ENCODE measurements around the gene RNF20. TPM values are rescaled to one million over a fixed set of nuclear protein-coding genes. Genes with fewer than 3 reads are reported as not detected.
A peak's percentile ranks its signal among the peaks of the same experiment; 100 is the strongest.

The RNF20 gene
- total RNA-seq, 6 donors from 2014 or later: 12.2 to 45.6 (median 29.6) TPM

- WGBS, 2 donors: 22 to 26% methylated on average over 11 of the region's 11 CpGs
- TF ChIP-seq POLR2A (IDR thresholded peaks at IDR 0.05): no peak
- peak in 5 of 6 experiments; percentile 20 to 47 (median 30) for TF ChIP-seq CTCF (IDR thresholded peaks at IDR 0.05)
- ATAC-seq (ENCODE audit: low FRiP score in 2 of 2): peak in 1 of 2 donors; percentile 73
- DNase-seq: no peak
- Histone ChIP-seq H3K4me1 (peaks cover 0 to 4% (median 0%) of the 10 kb centered on the region in 4 donors), H3K27ac (no peak overlapping the region), H3K27me3 (no peaks in the 10 kb centered on the region), H3K4me3 (no peak overlapping the region), H3K9me3 (no peaks in the 10 kb centered on the region), H3K36me3 (no peaks in the 10 kb centered on the region)
Observed at GRCh38 chr9:101601904-101602765, 68.5 kb downstream of the RNF20 start.

- H3K4me1 ChIP-seq: peaks cover 0 to 4% (median 0%) of the 10 kb centered on the region in 4 donors
- TF ChIP-seq POLR2A (IDR thresholded peaks at IDR 0.05): no peak
- TF ChIP-seq EP300 (IDR thresholded peaks at IDR 0.05): no peak
- TF ChIP-seq CTCF (IDR thresholded peaks at IDR 0.05): no peak
- no peak for TF ChIP-seq POLR2AphosphoS5 (IDR thresholded peaks at IDR 0.05)
- DNase-seq: no peak
- H3K27me3 ChIP-seq: no peaks in the 10 kb centered on the region
- no peak overlapping the region for H3K27ac ChIP-seq
- no peaks in the 10 kb centered on the region for H3K9me3 ChIP-seq
- no peaks in the 10 kb centered on the region for H3K36me3 ChIP-seq
- H3K4me3 ChIP-seq: no peak overlapping the region
- ATAC-seq (ENCODE audit: low FRiP score in 2 of 2): no peak
- WGBS, 2 donors: 45 to 52% methylated on average over 2 of the region's 2 CpGs
Observed at GRCh38 chr9:101604296-101604695, 70.6 kb downstream of the RNF20 start.

- WGBS, 2 donors: 86 to 90% methylated on average over 3 of the region's 3 CpGs
- Histone ChIP-seq H3K4me3 (no peak overlapping the region), H3K27me3 (no peaks in the 10 kb centered on the region), H3K36me3 (no peaks in the 10 kb centered on the region), H3K9me3 (no peaks in the 10 kb centered on the region), H3K27ac (no peak overlapping the region), H3K4me1 (peaks cover 0 to 4% (median 0%) of the 10 kb centered on the region in 4 donors)
- ATAC-seq (ENCODE audit: low FRiP score in 2 of 2) (no peak), DNase-seq (no peak)
- TF ChIP-seq POLR2A (IDR thresholded peaks at IDR 0.05) (no peak), POLR2AphosphoS5 (IDR thresholded peaks at IDR 0.05) (no peak), CTCF (IDR thresholded peaks at IDR 0.05) (no peak), EP300 (IDR thresholded peaks at IDR 0.05) (no peak)
Observed at GRCh38 chr9:101605547-101605946, 71.9 kb downstream of the RNF20 start.

Small RNAs within 50 kb of the gene (small RNA-seq; reads per million reads assigned to genes)
- 0 reads per million in 4 donors for gene AL353621.1

Other genes with a start within 250 kb of the RNF20 start
- gene BAAT, start 148.8 kb upstream of the RNF20 start, total RNA-seq: 1 to 10 TPM in 2 of 6 donors, not detected in 4; 1.7 to 3.3 TPM
- gene MRPL50, start 135.2 kb upstream of the RNF20 start, total RNA-seq: 10 to 100 TPM in 2 of 6 donors, 1 to 10 TPM in 4; 3.9 to 13.4 (median 9.2) TPM
- gene ZNF189, start 135.0 kb upstream of the RNF20 start, total RNA-seq: 10 to 100 TPM; 10.4 to 25.1 (median 13.4) TPM
- 1 to 10 TPM in 2 of 6 donors, not detected in 4; 1.3 to 1.8 TPM for gene ALDOB, start 98.1 kb upstream of the RNF20 start, total RNA-seq
- not detected for gene PPP3R2, start 61.1 kb downstream of the RNF20 start, total RNA-seq
- under 1 TPM in 3 of 6 donors, not detected in 3; 0.06 to 0.10 (median 0.07) TPM for gene GRIN3A, start 204.8 kb downstream of the RNF20 start, total RNA-seq

Measured in upper lobe of left lung (tissue), 6 donors.